Measurements from ENCODE around the gene GAD1.

GRCh38 chr2:170843656-170844055 lies 27.0 kb downstream of the GAD1 start:
- TF ChIP-seq, protein P1, sequence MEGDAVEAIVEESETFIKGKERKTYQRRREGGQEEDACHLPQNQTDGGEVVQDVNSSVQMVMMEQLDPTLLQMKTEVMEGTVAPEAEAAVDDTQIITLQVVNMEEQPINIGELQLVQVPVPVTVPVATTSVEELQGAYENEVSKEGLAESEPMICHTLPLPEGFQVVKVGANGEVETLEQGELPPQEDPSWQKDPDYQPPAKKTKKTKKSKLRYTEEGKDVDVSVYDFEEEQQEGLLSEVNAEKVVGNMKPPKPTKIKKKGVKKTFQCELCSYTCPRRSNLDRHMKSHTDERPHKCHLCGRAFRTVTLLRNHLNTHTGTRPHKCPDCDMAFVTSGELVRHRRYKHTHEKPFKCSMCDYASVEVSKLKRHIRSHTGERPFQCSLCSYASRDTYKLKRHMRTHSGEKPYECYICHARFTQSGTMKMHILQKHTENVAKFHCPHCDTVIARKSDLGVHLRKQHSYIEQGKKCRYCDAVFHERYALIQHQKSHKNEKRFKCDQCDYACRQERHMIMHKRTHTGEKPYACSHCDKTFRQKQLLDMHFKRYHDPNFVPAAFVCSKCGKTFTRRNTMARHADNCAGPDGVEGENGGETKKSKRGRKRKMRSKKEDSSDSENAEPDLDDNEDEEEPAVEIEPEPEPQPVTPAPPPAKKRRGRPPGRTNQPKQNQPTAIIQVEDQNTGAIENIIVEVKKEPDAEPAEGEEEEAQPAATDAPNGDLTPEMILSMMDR (conservative IDR thresholded peaks at IDR 0.05; ENCODE audit: low read length), result no peak
- TF ChIP-seq EZH2phosphoT487 (IDR thresholded peaks at IDR 0.05; ENCODE audit: borderline replicate concordance, low read depth, low read length), result no peak

All from OCI-LY7 (cell line).